Urothelium cell line (cell line): ENCODE measurements around the gene PTGR2.
"Not testable (repeated sequence)": the region's sequence is repeated elsewhere in the genome, so short reads cannot be mapped to it uniquely, and the experiment has no call there.

Experiments
- DNase-seq: peaks from one replicate; pipeline ENCODE4 v3.0.0; 2011; ENCODE audit warnings: low spot score, mixed read lengths
- FAIRE-seq: peaks from 2 replicates; lab custom pipeline; 2011; peaks lifted over from hg19 to GRCh38; lab: Jason Lieb, UNC

Gene PTGR2

DNA sequence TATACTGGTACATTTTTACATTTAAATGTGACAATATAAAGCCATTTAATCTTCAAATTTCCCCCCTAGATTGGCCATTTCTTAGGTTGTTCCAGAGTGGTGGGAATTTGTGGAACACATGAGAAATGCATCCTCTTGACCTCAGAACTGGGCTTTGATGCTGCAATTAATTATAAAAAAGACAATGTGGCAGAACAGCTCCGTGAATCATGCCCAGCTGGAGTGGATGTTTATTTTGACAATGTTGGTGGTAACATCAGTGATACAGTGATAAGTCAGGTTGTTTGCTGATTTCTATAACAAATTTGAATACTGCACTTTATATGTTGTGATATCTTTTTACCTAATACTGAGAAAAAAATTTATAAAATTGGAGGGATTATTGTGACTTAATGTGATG is 27.4 kb downstream of the PTGR2 start:
- peak; percentile 83 for FAIRE-seq

DNA sequence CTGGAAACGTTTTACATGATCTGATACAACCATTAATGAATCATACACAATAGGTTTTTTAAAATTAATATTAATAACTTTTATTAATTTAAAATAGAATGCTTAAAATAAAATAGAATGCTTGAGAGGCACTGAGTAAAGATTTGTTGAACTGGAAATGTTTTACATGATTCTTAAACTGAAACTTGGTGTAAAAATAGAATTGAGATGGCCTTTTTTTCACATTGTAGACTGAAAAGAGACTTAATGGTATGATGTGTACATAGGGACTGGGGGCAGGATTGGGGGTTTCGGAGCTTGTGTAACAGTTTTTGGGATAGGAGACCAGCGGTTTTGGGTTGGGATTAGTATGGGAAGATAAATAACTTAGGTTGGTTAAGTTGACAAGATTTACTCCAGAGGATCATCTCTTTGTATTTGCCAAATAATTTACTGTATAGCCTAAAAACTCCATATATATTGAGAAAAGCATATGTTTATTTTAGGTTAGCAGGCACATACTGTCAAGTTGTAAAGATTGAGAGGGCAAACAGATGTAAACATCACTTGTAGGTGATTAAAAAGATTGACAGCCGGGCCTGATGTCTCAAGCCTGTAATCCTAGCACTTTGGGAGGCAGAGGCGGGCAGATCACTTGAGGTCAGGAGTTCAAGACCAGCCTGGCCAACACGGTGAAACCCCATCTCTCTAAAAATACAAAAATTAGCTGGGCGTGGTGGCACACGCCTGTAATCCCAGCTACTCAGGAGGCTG is 33.0 kb downstream of the PTGR2 start:
- FAIRE-seq (peak; percentile 13), DNase-seq (no peak)

More for the DNA sequence above, 27.4 kb downstream of the PTGR2 start:
- DNase-seq, result no peak

DNA sequence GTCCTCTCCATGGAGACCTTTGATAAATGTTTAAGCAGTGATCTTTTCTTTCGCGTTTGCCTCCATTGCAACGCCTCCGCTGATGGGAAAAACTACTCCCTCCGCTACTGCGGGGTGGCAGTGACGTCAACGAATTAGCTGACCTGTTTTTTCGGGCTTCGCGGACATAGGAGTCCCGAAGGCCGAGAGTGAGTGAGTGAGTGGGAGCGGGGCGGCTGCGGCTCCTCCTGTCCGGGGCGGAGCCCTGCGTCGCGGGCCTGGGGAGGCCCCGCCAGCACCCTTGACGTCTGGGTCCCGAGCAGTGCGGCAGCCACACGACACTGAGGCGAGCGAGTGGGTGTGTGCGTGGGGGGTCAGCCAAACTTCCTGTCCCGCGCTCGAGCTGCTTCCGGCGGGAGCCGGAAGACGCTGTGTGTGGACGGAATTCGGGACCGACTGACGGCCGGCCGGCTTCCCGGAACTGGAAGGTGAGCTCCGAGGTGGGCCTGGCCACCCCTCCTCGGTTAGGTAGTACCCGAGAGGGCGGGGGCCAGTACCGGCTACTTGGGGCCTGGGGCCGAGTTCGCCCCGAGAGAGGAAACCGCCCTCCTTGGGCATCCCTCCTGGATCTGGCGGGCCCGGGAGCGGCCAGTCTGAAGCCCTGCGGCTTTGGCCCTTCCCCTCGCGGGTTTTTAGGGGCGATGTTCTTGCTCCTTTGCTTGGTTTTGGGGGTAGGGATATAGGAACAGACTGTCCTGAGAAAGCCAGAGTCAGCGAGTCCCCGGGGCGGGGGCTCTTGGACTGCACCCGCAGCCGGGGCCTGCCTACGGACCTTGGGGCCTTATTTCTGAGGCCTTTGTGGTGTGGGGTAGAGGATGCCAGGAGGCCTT is 35.1 kb downstream of the PTGR2 start, which contains the start of gene ZNF410:
ZNF410 (plus strand) TSS at position 411 of the 869 bp plus-strand sequence. CDS start 5,317 bp downstream, outside the sequence.
- FAIRE-seq, result peak; percentile 99
- peak; percentile 100 for DNase-seq

DNA sequence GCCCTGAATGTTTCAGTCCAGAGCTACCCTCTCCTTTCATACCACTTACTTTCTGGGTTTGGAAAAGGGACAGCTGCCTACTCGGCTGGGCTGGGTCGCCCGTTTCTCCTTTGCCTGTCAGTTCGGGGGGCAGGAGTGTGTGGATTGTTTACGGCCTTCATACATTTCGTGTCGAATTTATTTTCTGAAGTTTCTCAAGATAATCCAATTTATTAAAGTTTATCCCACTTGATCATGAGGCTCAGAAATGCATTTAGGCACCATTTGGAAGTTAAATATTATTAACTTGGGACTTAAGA is 35.6 kb downstream of the PTGR2 start:
- no peak for FAIRE-seq
- DNase-seq, result no peak

DNA sequence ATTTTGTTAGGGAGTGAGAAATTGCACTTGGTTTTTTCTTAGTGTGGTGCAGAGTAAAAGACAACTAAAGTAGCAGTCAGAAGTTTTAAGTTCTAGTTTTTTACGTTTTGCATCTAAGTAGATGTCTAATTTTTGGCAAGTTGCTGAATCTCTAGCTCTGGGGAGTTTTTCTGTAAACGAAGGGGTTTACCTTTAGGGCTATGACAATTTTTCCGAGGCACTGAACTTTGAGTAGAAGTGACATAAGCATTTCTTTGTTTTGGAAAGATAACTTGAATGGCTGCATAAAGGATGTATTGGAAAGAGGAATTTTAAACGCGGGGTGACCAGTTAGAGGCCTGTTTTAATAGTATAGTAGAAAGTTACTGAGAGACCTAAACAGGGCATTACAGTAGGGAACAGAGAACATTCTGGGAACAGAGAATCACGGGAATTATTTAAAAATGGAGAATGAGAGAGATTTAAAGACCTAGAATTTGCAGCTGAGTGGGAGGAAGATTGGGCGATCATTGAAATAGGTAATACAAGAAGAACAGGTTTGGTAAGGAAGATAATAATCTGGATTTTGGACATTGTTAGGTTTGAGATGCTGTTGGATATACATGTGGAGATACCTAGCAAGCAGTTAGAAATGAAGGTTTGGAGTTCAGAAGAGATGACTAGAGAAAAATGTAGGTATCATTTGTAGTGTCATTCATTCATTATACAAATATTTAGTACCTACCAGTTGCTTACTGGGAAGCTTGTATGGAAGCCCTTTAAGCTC is 36.2 kb downstream of the PTGR2 start:
- DNase-seq (no peak), FAIRE-seq (no peak)

DNA sequence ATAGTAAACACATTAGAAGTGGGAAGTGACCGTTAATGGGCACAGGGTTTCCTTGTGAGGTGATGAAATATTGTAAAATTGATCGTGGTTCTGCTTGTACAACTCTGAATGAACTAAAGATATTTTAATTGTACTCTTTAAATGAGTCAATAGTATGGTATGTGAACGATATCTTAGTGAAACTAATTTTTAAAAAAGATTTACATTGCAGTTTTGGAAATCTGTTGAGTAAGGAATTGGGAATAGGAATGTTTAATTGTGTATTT is 36.8 kb downstream of the PTGR2 start:
- FAIRE-seq (no peak), DNase-seq (no peak)

DNA sequence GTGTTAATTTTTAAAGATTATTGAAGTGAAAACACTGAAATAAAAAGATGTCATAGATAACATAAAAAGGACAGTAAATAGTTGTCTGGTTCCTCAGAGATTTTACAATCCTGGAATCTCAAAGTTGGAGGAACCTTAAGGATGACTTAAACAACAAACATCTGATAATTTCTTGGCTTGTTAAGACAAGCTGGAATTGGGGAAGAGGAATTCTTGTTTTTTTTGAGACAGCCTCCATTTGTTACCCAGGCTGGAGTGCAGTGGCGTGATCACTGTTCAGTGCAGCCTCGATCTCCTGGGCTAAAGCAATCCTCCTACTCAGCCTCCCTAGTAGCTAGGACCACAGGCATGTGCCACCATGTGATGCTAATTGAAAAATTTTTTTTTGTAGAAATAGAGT is 37.3 kb downstream of the PTGR2 start:
- FAIRE-seq (peak; percentile 35), DNase-seq (no peak)

DNA sequence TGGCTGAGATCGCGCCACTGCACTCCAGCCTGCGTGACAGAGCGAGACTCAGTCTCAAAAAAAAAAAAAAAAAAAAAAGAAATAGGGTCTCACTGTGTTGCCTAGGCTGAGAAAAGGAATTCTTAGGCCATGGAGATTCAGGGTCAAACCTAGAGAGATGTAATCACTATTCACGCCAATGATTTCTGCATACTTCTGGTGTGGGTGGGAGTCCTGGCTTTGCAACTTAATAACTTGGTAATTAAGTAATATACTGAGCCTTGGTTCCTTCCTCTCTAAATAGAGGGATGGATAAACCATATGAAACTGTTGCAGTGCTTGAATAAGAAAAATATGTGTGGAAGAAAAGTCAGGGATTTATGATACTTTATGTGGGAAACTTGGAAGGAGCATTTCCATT is 37.7 kb downstream of the PTGR2 start:
- DNase-seq (no peak), FAIRE-seq (no peak)

DNA sequence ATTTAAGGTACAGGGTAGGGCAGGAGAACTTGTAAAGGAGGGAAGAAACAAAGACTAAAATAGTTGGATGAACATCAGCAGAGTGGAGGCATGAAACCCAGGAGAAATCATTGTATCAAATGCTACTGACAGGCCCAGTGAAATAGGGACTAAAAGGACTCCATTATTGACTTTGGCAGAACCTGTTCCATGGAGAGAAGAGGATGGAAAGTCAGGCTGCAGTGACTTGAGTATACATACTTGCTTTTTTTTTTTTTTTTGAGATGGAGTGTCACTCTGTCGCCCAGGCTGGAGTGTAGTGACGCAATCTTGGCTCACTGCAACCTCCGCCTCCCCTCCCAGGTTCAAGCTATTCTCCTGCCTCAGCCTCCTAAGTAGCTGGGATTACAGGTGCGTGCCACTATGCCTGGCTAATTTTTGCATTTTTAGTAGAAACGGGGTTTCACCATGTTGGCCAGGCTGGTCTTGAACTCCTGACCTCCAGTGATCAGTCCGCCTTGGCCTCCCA is 42.6 kb downstream of the PTGR2 start:
- not testable (repeated sequence) for FAIRE-seq, DNase-seq

DNA sequence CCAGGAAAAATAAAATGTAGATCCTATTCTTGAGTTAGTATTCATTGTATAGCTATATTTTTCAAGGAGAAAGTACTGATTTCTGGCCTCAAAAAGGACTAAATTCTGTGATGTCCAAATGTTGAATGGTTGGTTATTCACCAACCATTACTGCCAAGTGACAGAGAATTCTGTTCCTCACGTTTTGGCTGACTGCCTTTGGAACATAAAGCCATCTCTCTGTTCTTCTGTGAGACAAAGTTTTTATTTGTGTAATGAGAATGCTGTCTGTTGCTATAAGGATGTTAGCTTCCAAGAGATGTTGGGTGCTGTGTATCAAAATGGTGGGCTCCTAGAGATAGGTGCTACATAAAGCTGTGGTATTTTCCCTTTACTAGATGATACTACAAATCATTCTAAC is 44.3 kb downstream of the PTGR2 start:
- DNase-seq, result no peak
- FAIRE-seq, result peak; percentile 55

DNA sequence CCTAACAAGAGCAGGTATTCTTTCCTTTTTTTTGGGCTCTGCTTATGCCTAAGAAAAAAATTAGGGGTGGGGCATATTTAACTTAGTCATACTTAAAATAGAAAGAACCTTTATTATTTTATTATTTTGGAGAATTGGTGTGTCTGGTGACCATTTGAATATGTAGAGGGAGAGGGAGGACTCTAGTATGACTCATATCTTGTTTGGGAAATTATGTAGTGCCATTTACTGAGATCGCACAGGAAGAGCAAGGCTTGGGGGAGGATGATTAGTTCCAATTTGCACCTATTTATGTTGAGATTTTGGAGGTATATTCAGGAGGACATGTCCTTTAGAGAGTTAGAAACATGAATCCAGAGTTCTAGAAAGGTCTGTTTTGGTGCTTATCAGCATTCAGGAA is 44.9 kb downstream of the PTGR2 start:
- FAIRE-seq, result no peak

DNA sequence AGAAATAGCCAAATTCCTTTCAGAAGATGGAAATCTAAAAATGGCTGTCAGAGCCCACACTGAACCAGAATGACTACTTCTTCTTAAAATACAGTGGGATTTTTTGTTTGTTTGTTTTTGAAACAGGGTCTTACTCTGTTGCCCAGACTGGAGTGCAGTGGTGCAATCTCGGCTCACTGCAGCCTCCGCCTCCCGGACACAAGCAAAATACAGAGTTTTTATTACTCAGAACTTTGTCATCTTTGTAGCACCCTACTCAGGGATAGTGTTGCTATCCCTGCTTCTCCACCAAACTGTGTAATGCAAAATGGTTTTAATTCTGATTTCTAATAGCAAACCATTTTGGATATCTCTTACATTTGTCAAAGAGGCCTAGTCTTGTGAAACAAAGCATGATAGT is 51.4 kb downstream of the PTGR2 start:
- no peak for FAIRE-seq
- DNase-seq, result no peak

More for the DNA sequence above, 44.9 kb downstream of the PTGR2 start:
- DNase-seq, result no peak

DNA sequence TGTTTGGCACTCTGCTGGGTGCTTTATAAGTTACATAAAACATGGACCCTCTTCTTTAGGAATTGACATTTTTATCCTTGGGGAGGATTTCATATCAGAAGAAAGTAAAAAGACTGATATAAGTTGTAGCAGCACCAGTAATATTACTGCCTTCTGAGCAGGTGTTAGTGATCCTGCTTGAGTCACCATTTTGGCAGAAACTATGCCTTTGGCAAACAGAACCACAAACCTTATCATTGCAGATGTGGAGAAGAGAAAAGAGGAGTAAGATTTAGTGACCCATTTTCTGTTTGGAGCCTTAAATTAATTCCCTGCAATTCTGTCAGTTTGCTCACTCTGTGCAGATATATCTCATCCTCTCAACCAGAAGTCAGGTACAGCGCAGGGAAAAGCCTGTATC is 58.0 kb downstream of the PTGR2 start:
- peak; percentile 9 for FAIRE-seq
- no peak for DNase-seq

DNA sequence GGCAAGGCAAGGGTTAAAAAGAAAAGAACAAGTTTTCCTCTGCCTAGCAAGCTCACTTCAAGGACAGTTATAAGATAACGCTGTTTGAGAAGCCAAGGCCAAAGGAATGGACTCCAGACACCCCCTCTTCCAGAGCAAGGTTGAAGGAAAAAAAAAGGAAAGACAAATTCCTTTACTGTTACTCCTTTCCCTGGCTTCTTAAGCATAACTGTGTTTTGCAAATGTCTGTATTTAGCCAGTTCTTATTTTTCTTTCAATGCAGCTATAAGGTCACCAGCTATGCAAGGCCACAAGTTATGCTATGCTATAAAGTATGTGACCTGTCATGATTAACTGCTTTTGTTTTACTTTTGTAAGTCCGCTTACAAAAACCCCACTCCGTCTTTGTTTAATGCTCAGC is 61.6 kb downstream of the PTGR2 start:
- DNase-seq, result no peak

DNA sequence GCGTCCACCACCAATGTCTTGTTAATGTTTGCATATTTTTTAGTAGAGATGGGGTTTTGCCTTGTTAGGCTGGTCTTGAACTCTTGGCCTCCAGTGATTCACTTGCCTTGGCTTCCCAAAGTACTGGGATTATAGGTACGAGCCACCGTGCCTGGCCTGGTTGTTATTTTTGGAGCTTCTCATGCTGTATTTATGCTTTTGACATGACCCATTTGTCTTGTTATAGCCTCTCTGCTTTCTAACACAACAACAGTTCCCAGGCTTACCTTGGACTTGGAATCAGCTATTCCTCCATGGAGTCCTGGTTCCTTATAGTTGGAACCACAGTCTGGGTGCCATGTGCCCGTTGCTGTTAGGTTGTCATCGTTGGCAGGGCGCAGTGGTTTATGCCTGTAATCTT is 64.7 kb downstream of the PTGR2 start:
- FAIRE-seq, result peak; percentile 46
- no peak for DNase-seq

More for the DNA sequence above, 61.6 kb downstream of the PTGR2 start:
- FAIRE-seq, result peak; percentile 30

DNA sequence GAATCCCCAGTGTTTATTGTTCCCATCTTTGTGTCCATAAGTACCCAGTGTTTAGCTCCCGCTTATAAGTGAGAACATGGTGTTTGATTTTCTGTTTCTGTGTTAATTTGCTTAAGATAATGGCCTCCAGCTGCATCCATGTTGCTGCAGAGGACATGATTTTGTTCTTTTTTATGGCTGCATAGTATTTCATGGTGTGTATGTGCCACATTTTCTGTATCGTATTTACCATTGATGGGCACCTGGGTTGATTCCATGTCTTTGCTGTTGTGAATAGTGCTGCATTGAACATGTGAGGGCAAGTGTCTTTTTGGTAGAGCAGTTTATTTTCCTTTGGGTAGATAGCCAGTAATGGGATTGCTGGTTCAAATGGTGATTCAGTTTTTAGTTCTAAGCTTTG is 67.8 kb downstream of the PTGR2 start:
- DNase-seq, FAIRE-seq: not testable (repeated sequence)

DNA sequence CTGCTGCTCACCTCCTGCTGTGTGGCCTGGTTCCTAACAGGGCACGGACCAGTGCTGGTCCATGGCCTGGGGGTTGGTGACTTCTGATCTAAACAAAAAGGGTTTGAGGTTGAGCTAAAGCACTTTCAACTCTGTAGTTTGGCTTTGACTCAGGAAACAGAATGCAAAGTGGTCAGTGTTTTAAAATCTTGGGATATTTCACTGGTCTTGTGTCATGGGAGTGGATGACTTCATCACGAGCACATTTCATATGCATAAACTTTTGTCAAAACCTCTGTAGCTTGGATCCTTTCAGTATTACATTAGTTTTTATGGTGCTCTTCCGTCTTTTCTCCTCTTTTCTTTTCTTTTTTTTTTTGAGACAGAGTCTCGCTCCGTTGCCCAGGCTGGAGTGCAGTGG is 72.7 kb downstream of the PTGR2 start:
- FAIRE-seq, result no peak
- no peak for DNase-seq
